H1 (cell line): Measurements from ENCODE around the gene HDAC10. TPM values are rescaled to one million over a fixed set of nuclear protein-coding genes. Genes with fewer than 3 reads are reported as not detected.

Experiments
- EGR1 ChIP-seq: IDR thresholded peaks from 2 replicates; pipeline ENCODE4 v1.6.1; 2011; ENCODE audit warnings: low read depth, low read length, borderline replicate concordance
- KDM5A ChIP-seq: fragments of 200-600 bp; IDR thresholded peaks from 2 replicates; pipeline ENCODE4 v1.7.1; 2012; ENCODE audit warnings: mild to moderate bottlenecking, low read length, inconsistent platforms, mixed read lengths
- RXRA ChIP-seq: IDR thresholded peaks from 2 replicates; pipeline ENCODE4 v1.6.1; 2011; ENCODE audit warnings: low read depth, mild to moderate bottlenecking, low read length, moderate library complexity; ENCODE audit not compliant: insufficient read depth
- polyA plus RNA-seq, 7 experiments: library from polyadenylated mRNA; depleted of rRNA in 3 of 7; stranded (reverse) in 5 of 7; unstranded in 2 of 7; fragments of >200 nt in 5 of 7; fragments of 200-250 nt in 2 of 7; gene quantifications; 1 replicate in 5 of 7; 2 replicates in 1 of 7; 4 replicates in 1 of 7; pipeline versions ENCODE4 v1.2.1 to v1.2.3, GENCODE V29; 2011 to 2013; ENCODE audit warnings: missing spikeins in 2 of 7, mixed read lengths in 2 of 7
- total RNA-seq: library from RNA; stranded (reverse); fragmentation: NEBNext Ultra II Directional; extraction: Animal tissue kit (Norgen Biotek cat#: 25700); gene quantifications from 2 replicates; pipeline ENCODE4 v1.2.1, GENCODE V29; 2021

HDAC10 gene
- total and polyA plus RNA-seq, 2 of the 8 experiments (the other 6 are each of a cell fraction or from before 2014, with no cell fraction given), result 11.2 to 26.4 TPM

GRCh38 chr22:50216055-50216683 is 34.9 kb downstream of the HDAC10 start (continued):
- TF ChIP-seq KDM5A (no peak), EGR1 (no peak), RXRA (no peak)
